Psoas muscle (tissue), 8 donors: ENCODE data around the gene WNT3. TPM values are rescaled to one million over a fixed set of nuclear protein-coding genes. Genes with fewer than 3 reads are reported as not detected.

Experiments
- ATAC-seq, 4 donors: fragments of 200-7000 bp; cut with Tn5 transposase; one replicate each; pipeline ENCODE4 v1.9.1; 2020; ENCODE audit warnings: moderate library complexity in 3 of 4, mild to moderate bottlenecking in 2 of 4
- DNase-seq, 2 donors: peaks; one replicate each; pipeline ENCODE4 v3.0.0-alpha.2; 2020
- H3K27ac ChIP-seq: fragments of 200-600 bp; one replicate; pipeline ENCODE4 v1.8.0; 2022
- H3K27me3 ChIP-seq, 3 donors: fragments of 200-600 bp in 1 of 3; one replicate each; pipeline versions ENCODE4 v1.6.1 to v1.8.0; 2013 to 2022; ENCODE audit warnings: low read length in 2 of 3, mild to moderate bottlenecking in 2 of 3, moderate library complexity in 1 of 3; ENCODE audit not compliant: insufficient read depth in 3 of 3
- H3K36me3 ChIP-seq, 2 donors: fragments of 200-600 bp in 1 of 2; one replicate each; pipeline versions ENCODE4 v1.6.1 to v1.8.0; 2013 to 2022; ENCODE audit warnings: low read depth in 1 of 2, mild to moderate bottlenecking in 1 of 2, moderate library complexity in 1 of 2; ENCODE audit not compliant: insufficient read depth in 1 of 2
- H3K4me1 ChIP-seq: fragments of 200-600 bp; one replicate; pipeline ENCODE4 v1.8.0; 2022
- H3K4me3 ChIP-seq: fragments of 200-600 bp; one replicate; pipeline ENCODE4 v1.8.0; 2022; ENCODE audit warnings: mild to moderate bottlenecking
- H3K9me3 ChIP-seq: fragments of 200-600 bp; one replicate; pipeline ENCODE4 v1.8.0; 2022
- WGBS, 3 donors: extraction: QIAGEN DNeasy Blood & Tissue Kit; methylation state at CpG; one replicate each; pipeline versions ENCODE4 v1.1.6 to v1.1.7; 2013; 5-methylcytosine and 5-hydroxymethylcytosine counted together
- intact Hi-C, 2 donors: fragments of 100-400 bp; cut with DNase I; formaldehyde crosslinking; loops; one replicate each; pipeline versions ENCODE4 v1.11.0 to v1.14.2; 2022
- polyA plus RNA-seq, 3 donors: library from polyadenylated mRNA; stranded (reverse); fragments of 200-250 nt; gene quantifications; one replicate each; pipeline ENCODE4 v1.2.3, GENCODE V29; 2013
- total RNA-seq, 4 donors: library from RNA; stranded (reverse); fragmentation: NEBNext Ultra II Directional in 2 of 4; extraction: Animal tissue kit (Norgen Biotek cat#: 25700) in 2 of 4; gene quantifications; one replicate each; pipeline versions ENCODE4 v1.2.1 to v1.2.4, GENCODE V29; 2021 to 2023
- TF ChIP-seq, protein P1 (sequence below): fragments of 200-600 bp; IDR thresholded peaks from one replicate; pipeline ENCODE4 v1.8.0; 2022; ENCODE audit warnings: antibody characterized with exemption
- donor health status: healthy with polysubstance abuse.
- donor health status: DM: no; HTN: no; CAD: no; lungs with moderate emphysema.
- donor health status: Bipolar disorder and iron deficiency.
- donor health status: healthy.
- donor health status: DM: yes; HTN: yes; CAD: no.
- donor health status: DM: no; HTN: no; CAD: no.
- donor health status: DM: no; HTN: no; CAD: no.
- donor health status: DM: yes; HTN: yes; CAD: no.

WNT3 gene
- total and polyA plus RNA-seq, 7 donors, result 0.06 to 0.36 (median 0.10) TPM; not detected in 2

DNA sequence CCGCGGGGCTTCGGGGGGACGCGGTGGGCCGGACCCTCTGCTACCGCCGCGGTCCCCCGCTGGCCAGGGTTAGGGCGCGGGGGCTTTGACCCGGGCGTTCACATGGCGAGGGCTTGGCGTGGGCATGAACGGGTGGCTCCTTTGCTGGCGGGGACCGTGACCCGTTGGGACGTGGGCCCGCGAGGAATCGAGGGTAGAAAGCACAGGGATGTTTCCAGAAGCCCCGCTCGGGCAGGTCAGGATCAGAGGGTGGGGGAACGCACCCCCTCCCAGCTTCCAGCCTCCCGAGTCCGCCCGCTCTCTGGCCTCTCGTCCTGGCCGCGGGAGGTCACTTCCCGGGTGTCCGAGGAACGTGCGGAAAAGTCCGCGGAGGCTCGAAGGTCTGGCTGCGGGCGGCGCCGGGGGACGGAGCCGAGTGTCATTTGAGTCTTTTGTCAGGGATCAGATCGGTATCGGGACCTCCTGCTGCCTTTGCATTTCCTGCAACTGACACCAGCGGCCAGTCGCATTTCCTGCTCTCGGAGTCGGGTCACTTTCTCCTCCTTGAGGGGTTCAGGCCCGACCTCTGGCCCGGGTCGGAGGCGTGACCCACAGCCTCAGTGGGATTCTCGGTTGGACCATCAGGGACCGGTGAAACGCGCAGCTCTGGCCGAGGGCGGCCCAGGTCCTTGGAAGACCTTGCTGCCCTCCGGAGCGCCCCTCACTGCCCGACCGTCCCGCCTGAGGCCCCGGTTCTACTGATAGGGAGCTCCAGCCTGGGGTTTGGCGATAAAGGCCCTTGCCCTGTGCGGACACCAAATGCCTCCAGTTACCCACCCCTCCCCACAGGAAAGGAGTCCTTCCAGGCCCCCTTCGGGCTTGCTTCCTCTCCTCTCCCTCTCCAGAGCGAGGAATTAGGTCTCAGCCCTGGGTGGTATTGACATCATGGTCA, 702 bp upstream of the WNT3 start:
- H3K27me3 ChIP-seq, result peaks cover 0 to 87% (median 50%) of the 10 kb centered on the region in 3 donors
- TF ChIP-seq, protein P1, sequence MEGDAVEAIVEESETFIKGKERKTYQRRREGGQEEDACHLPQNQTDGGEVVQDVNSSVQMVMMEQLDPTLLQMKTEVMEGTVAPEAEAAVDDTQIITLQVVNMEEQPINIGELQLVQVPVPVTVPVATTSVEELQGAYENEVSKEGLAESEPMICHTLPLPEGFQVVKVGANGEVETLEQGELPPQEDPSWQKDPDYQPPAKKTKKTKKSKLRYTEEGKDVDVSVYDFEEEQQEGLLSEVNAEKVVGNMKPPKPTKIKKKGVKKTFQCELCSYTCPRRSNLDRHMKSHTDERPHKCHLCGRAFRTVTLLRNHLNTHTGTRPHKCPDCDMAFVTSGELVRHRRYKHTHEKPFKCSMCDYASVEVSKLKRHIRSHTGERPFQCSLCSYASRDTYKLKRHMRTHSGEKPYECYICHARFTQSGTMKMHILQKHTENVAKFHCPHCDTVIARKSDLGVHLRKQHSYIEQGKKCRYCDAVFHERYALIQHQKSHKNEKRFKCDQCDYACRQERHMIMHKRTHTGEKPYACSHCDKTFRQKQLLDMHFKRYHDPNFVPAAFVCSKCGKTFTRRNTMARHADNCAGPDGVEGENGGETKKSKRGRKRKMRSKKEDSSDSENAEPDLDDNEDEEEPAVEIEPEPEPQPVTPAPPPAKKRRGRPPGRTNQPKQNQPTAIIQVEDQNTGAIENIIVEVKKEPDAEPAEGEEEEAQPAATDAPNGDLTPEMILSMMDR, result no peak

DNA sequence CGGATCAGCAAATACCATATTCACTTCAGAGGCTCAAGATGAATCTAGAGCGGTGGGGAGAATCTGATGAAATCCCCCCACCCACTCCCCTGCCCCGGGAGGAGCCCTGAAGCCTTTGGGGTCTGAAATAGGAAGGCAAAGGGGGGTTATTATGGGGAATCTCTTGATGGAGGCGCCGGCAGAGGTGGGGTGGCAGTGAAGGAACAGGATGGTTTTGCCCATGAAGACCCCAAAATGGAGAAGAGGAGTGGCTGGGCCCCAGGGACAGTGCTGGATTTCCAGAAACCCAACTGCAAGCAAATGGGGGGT, 637 bp downstream of the WNT3 start:
- Histone ChIP-seq H3K36me3 (no peaks in the 10 kb centered on the region), H3K4me3 (no peak overlapping the region), H3K27me3 (peaks cover 0 to 96% (median 52%) of the 10 kb centered on the region in 3 donors), H3K4me1 (peaks cover 15% of the 10 kb centered on the region), H3K9me3 (no peaks in the 10 kb centered on the region), H3K27ac (no peak overlapping the region)
- WGBS, 3 donors, result 12 to 14% (median 13%) methylated on average over 5 of the region's 5 CpGs
- DNase-seq (no peak), ATAC-seq (no peak)
- intact Hi-C loops, result no loop called here
- TF ChIP-seq, protein P1, result no peak

More for the DNA sequence above, 702 bp upstream of the WNT3 start:
- Histone ChIP-seq H3K4me1 (peaks cover 15% of the 10 kb centered on the region), H3K27ac (no peak overlapping the region), H3K9me3 (no peaks in the 10 kb centered on the region), H3K36me3 (no peaks in the 10 kb centered on the region), H3K4me3 (peak overlapping the region; percentile 61)
- intact Hi-C loops, result no loop called here
- DNase-seq (no peak), ATAC-seq (peak; percentile 5 to 54 (median 29))
- WGBS, 3 donors, result 3 to 5% (median 5%) methylated on average over 65 to 72 of the region's 72 CpGs

DNA sequence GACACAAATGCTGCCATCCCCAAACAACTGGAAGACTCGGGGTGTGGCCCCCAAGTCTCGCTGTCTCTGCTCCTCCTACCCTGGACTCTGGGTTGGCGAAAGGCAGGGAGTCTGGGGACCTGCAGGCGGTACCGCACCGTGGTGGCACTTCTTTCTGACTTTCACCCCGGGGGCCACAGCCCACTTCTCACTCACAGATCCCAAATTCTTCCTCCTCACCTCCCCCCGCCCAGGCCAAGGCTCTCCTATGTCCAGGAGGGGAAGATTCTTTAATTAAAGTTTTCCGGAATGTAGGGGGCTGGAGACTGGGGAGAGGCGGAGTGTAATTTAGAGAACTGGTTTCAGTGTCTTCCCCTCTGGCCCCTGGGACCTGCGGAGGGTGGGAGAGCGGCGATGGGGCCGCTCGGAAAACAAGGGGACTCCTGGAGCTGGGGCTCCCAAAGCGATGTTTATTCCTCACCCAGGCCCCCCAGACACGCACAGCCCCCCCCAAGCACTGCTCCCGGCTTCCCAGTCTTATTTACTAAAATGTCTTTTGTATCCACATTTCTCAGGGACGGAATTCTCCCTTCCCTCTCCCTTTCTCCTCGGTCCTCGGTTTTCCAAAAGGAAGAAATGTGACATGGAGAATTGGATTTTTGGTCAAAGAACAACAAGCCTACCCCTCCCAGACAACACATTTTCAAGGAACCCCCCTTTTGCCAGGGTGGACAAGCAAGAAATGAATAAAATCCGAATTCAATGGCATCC, 1.2 kb downstream of the WNT3 start:
- H3K4me3 ChIP-seq, result no peak overlapping the region
- intact Hi-C loops, result no loop called here
- no peak overlapping the region for H3K27ac ChIP-seq
- no peak for ATAC-seq
- H3K27me3 ChIP-seq, result peaks cover 0 to 96% (median 53%) of the 10 kb centered on the region in 3 donors
- no peak for DNase-seq
- peaks cover 15% of the 10 kb centered on the region for H3K4me1 ChIP-seq
- WGBS, 3 donors, result 14 to 17% (median 15%) methylated on average over 21 to 22 of the region's 22 CpGs
- TF ChIP-seq, protein P1, result no peak
- H3K9me3 ChIP-seq, result no peaks in the 10 kb centered on the region
- H3K36me3 ChIP-seq, result no peaks in the 10 kb centered on the region

DNA sequence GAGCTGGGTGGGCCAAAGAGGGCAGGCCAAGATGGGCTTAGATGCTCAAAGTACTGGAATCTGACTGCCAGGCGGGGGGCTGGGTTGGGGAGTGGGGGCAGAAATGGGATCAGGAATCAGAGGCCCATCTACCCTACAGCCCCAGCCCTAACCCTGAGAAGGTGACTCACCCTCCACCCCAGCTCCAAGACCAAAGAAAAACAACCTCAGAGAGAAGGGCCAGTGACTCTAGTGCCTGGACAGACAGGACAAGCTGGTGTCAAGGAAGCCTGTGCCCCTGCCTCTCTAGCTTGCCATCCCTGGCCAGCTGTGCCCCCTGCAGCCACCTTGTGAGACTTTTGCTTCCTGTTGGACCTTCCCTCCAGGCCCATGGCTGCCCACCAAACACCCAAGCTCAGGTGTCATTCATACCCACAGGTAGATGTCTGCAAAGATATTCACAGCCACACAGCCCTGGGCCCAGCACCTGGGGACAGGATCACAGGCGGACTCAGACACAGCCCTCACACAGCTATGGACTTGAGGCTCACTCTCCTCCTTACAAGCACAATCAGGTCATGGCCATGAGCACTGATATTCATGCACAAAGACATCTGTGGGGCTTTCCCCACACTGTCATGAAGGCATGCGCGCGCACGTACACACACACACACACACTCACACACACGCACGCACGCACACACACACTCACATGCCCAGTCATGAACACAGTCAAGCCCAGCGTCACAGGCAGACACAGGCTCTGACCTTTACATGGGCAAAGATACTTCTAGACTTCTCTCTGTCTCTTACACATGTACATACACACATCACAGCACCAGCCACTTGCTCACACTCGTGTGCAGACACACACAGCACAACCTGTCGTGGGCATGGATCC, 2.8 kb downstream of the WNT3 start:
- no peak for ATAC-seq
- Histone ChIP-seq H3K27me3 (peaks cover 0 to 85% (median 49%) of the 10 kb centered on the region in 3 donors), H3K36me3 (no peaks in the 10 kb centered on the region), H3K4me1 (peaks cover 15% of the 10 kb centered on the region), H3K27ac (no peak overlapping the region), H3K9me3 (no peaks in the 10 kb centered on the region), H3K4me3 (no peak overlapping the region)
- intact Hi-C loops, result no loop called here
- DNase-seq, result no peak
- TF ChIP-seq, protein P1, result no peak
- 71 to 84% (median 83%) methylated on average over 12 of the region's 12 CpGs for WGBS, 3 donors
